CD4-positive, alpha-beta T cell treated with Interleukin-2 at 100 ng/mL for 4 hours (primary cell): ENCODE measurements around the gene TOGARAM1.

Source experiments
- DNase-seq: peaks from one replicate; pipeline ENCODE4 v3.0.0-alpha.2; 2020; ENCODE audit warnings: low spot score

The TOGARAM1 gene

GRCh38 chr14:44963775-44964380 is 1.9 kb downstream of the TOGARAM1 start:
- DNase-seq: no peak

GRCh38 chr14:44966601-44967336 is 4.8 kb downstream of the TOGARAM1 start:
- no peak for DNase-seq

DNA sequence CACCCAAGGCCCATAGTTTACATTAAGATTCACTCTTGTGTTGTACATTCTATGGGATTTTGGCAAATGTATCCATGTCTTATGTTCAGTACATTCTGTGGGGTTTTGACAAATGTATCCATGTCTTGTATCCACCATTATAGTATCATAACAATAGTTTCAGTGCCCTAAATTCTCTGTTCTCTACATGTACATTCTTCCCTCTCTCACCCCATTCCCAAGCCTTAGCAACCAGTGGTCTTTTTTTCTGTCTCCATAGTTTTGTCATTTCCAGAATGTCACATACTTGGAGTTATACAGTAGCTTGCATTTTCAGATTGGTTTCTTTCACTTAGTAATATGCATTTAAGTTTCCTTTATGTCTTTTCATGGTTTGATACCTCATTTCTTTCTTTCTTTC is 6.7 kb downstream of the TOGARAM1 start:
- DNase-seq: no peak

- no peak for DNase-seq
Measured at GRCh38 chr14:44970907-44971306, 8.9 kb downstream of the TOGARAM1 start.

GRCh38 chr14:44971459-44971858 is 9.5 kb downstream of the TOGARAM1 start:
- DNase-seq: no peak

- DNase-seq: no peak
Measured at GRCh38 chr14:44979273-44979672, 17.3 kb downstream of the TOGARAM1 start.

DNA sequence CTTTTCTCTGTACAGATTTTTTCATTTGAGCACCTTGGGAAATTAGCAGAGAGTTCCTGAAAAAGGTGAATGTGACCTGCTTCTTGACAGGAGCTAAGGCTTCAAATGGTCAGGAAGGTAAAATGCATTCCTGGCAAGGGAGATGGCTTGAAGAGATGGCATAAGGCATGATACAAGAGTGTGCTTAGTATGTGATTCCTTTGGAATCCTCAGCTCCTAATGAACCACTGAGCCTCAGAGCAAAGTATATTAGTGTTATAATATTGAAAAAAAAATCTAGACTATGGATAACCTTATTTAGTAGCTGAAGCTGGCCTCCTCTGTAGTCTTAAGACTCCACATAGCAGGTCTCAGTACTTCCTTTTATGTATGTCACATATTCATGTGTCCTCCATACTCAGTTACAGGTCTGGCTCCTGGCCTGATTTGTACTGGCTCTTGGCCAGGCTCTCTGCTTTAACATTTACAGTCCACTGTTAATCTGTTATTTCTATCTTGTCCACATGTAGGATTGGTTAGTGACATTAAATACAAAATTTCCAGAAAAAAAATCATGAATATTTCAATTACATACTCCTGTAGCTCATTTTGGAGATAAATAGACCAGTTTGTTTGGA is 17.9 kb downstream of the TOGARAM1 start:
- DNase-seq: no peak

DNA sequence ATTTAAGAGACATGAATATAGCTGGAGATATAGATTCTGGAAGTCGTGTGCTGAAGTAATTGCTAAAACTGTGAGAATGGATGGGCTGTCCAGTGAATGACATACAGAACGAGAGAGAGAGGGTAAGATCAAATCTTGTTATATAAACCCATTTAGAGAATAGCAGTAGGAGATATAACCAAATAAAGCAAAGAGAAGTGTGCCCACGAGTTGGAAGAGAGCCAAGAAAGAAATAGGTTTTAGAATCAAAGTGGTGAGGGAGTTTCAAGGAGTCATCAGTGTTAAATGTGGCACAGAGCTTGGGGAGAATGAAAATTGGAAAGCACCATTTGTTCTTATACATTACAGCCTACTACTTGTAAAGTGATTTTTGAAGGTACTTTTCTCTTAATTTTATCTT is 19.2 kb downstream of the TOGARAM1 start:
- DNase-seq: no peak

DNA sequence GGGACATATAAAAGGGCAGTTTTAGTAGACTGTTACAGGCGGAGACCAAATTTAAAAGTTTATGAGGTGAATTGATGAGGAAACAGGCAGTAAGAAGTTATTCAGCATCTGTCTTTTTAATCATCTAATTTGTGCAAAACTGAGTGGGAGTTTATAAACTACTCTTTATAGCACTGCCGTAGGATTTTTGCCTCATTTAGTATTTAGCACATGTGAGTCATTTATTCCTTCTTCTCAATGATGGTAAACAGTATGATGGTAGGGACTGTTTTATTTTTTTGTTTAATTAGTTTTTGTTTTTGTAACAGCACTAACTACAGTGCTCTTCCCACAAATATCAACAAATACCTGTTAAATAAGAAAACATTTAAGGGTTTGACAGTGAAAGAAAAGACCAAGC is 20.6 kb downstream of the TOGARAM1 start:
- DNase-seq: no peak

- no peak for DNase-seq
Measured at GRCh38 chr14:44988694-44989093, 26.7 kb downstream of the TOGARAM1 start.

DNA sequence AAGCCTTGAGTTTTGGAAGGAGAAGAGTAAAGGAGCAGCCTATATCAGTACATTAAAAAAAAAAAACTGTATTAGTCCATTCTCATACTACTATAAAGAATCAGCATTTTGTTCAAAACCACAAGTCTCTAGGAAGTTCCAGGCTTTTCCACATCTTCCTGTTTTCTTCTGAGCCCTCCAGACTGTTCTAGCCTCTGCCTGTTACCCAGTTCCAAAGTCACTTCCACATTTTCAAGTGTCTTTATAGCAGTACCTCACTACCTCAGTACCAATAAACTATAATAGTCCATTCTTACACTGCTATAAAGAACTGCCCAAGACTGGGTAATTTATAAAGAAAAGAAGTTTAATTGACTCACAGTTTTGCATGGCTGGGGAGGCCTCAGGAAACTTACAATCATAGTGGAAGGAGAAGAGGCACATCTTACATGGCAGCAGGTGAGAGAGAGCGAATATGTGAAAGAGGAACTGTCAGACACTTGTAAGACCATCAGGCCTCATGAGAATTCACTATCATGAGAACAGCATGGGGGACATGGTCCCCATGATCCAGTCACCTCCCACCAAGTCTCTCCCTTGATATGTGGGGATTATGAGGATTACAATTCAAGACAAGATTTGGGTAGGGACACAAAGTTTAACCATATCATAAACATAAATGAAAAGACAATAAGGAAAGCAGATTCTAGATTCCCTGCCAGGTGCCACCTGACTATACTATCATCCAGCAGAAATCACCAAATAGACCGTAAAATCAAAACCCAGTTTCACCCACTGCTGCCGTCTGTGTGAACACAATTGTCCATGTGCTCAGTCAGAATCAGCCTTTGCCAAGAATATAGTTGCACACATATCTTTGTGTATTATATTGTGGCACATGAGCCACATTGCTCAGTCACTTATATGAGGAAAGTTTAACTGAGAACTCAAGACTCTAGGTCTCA is 27.8 kb downstream of the TOGARAM1 start:
- no peak for DNase-seq

GRCh38 chr14:44990533-44990932 is 28.5 kb downstream of the TOGARAM1 start:
- DNase-seq: no peak

DNA sequence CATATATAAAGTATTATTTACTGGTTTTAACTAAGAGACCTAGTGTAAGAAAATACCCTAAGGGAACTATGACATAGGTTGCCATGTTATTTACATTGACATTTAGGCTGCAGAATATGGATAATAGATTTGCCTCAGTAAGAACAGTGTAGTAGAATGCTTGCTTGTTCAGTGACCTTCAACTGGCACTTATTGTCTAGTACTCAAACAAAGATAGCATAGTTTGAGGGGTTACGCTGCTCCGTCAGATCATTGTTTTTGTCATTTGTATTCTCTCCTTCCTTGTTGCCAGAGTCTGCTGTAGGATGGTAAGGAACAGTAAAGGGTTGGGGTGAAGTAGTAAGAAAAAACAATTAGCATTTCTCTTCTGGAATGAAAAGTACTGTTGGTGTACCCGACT is 33.2 kb downstream of the TOGARAM1 start:
- no peak for DNase-seq

- no peak for DNase-seq
Measured at GRCh38 chr14:44995770-44996294, 33.8 kb downstream of the TOGARAM1 start.

DNA sequence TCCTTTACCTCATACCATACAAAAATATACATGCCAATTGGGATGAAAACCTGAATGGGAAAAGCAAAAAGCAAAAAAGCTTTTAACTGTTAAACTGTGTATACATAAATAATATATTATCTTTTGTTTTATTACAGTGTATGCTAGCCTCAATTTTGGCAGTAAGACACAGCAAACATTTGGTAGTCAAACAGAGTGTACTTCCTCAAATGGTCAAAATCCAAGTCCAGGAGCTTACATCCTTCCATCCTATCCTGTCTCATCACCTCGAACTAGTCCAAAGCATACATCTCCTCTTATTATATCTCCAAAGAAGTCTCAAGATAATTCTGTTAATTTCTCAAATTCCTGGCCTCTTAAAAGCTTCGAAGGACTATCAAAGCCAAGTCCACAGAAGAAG is 41.9 kb downstream of the TOGARAM1 start:
- DNase-seq: no peak

DNA sequence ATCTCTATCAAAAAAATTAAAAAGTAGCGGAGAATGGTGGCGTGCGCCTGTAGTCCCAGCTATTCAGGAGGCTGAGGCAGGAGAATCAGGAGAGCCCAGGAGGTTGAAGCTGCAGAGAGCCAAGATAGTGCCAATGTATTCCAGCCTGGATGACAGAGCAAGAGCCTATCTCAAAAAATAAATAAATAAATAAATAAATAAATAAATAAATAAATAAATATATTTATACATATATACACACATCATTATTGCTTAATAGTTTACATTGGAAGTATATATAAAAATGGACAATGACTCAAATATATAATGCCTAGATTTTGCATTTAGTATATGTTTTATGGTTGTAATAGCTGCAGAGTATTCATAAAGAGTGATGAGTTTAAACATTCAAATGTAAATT is 53.1 kb downstream of the TOGARAM1 start:
- DNase-seq: no peak

GRCh38 chr14:45028107-45028626 is 66.2 kb downstream of the TOGARAM1 start:
- no peak for DNase-seq

GRCh38 chr14:45034730-45035129 is 72.7 kb downstream of the TOGARAM1 start:
- no peak for DNase-seq

GRCh38 chr14:45038256-45038655 is 76.3 kb downstream of the TOGARAM1 start:
- DNase-seq: no peak

DNA sequence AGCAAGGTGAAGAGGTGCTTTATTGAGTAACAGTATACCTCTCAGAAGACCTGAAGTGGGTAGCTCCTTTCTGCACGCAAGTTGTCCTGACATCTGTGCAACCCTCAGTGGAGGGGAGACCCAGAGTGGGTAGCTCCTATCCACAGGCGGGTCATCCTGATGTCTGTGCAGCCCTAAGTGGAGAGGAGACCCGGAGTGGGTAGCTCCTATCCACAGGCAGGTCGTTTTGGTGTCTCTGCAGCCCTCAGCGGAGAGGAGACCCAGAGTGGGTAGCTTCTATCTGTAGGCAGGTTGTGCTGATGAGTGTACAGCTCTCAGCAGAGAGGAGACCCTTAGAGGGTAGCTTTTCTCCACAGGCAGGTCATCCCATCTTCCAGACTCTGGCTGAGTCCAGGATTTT is 76.9 kb downstream of the TOGARAM1 start:
- DNase-seq: no peak

GRCh38 chr14:45039390-45039789 is 77.4 kb downstream of the TOGARAM1 start:
- DNase-seq: no peak

DNA sequence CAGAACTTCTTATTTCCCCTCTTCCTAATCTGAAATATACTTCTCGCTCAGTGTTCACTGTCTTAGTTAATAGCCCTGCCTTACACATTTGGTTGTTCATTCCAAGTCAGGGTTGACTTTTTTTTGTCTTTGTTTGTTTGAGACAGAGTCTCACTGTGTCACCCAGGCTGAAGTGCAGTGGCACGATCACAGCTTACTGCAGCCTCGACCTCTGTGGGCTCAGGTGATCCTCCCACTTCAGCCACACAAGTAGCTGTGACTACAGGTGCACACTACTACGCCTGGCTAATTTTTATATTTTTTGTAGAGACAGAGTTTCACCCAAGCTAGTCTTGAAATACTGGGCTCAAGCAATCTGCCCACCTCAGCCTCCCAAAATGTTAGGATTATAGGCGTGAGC is 79.7 kb downstream of the TOGARAM1 start:
- DNase-seq: no peak
